Activated CD8-positive, alpha-beta memory T cell treated with anti-CD3 and anti-CD28 coated beads for 4 hours (primary cell): Measurements from ENCODE around the gene EGFL7.
"Not testable (repeated sequence)": the region's sequence is repeated elsewhere in the genome, so short reads cannot be mapped to it uniquely, and the experiment has no call there.

Source experiments
- DNase-seq, 2 donors: peaks; one replicate each; pipeline ENCODE4 v3.0.0-alpha.2; 2020; ENCODE audit warnings: low read depth in 2 of 2

Gene EGFL7

GRCh38 chr9:136697821-136698526, 35.3 kb downstream of the EGFL7 start:
- no peak for DNase-seq

DNA sequence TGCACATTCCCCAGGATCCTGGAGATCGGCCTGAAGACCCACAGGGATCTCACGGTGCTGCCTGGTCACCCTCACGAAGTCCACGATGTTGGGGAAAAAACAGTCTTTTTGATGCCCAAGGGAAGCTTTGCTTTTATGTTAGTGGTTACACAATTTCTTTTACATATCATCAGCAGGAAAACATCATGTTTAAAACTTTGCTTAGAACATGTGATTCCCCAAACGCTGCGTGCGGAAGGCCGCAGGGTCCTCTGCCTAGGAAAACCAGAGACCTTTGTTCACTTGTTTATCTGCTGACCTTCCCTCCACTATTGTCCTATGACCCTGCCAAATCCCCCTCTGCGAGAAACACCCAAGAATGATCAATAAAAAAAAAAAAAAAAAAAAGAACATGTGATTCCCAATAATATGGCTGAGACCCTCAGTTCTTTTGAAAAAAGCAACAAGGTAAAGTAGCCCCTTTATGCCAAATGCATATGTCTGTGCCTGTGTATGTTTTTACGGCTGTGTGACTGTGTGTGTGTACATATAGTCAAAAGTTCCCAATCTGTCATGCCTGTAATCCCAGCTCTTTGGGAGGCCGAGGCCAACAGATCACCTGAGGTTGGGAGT, 36.0 kb downstream of the EGFL7 start:
- DNase-seq: no peak

GRCh38 chr9:136700304-136700703, 37.6 kb downstream of the EGFL7 start:
- no peak for DNase-seq

GRCh38 chr9:136700959-136701667, 38.4 kb downstream of the EGFL7 start:
- DNase-seq: peak in 1 of 2 donors; percentile 31

GRCh38 chr9:136701668-136702053, 38.9 kb downstream of the EGFL7 start:
- DNase-seq: no peak

GRCh38 chr9:136703276-136703860, 40.7 kb downstream of the EGFL7 start:
- DNase-seq: no peak

GRCh38 chr9:136704741-136705140, 42.0 kb downstream of the EGFL7 start:
- not testable (repeated sequence) for DNase-seq

- DNase-seq: no peak
Measured at GRCh38 chr9:136705564-136705963, 42.8 kb downstream of the EGFL7 start.

- no peak for DNase-seq
Measured at GRCh38 chr9:136707011-136707410, 44.3 kb downstream of the EGFL7 start.

- DNase-seq: no peak
Measured at GRCh38 chr9:136707849-136708517, 45.3 kb downstream of the EGFL7 start.

- no peak for DNase-seq
Measured at GRCh38 chr9:136709454-136710109, 46.9 kb downstream of the EGFL7 start.

DNA sequence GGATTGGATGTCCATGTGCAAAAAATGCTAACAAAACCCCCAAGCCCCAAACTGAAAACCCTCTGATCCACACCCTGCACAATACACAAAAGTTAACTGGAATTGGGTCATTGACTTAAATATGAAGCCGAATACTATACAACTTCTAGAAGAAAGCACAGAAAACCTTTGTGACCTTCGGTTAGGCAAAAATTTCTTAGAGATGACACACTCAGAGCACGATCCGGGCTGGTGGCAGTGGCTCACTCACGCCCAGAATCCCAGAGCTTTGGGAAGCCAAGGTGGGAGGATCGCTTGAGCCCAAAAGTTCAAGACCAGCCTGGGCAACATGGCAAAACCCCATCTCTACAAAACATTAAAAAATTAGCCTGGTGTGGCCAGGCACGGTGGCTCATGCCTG, 47.8 kb downstream of the EGFL7 start:
- DNase-seq: no peak

GRCh38 chr9:136711219-136711648, 48.5 kb downstream of the EGFL7 start:
- not testable (repeated sequence) for DNase-seq

DNA sequence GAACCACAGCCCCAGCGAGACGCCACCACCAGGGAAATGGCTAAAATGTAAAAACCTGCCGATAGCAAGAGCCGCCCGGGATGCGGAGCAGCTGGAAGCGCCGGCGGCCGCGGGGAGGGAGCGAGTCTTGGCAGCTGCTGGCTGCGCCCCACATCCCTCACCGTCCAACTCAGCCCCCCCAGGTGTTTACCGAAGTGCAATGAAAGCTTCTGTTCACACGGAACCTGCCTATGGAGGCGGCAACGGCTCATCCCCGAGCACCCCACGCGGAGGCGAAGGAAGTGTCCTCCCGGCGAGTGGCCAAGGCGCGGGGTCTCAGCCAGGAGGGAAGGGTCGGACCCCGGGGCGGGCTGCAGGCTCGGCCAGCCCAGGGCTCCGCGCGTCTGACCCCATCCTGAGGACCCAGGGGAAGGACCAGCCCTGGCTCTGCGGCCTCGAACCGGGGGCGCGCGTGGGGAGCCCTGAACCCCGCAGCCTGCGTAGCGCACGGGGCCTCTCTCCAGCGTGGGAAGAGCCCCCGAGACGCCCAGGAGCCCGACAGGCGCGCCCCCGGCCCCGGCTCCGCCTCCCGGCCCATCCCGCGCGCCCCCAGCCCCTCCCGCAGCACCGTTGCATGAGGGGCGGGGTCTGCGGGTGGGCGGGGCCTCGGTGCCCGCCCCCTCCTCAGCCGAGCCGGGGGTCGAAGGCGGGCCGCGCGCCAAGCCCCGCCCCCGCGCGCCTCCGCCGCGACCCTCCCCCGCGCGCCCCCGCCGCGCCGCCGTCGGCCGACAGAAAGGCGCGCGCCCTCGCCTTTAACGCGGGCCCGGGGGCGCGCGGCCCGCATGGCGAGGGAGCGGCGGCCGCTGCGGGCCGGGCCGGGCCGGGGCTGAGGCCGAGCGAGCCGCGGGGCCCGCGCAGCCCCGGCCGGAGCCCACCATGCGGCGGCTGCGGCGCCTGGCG, 49.3 kb downstream of the EGFL7 start, which contains the start of gene DIPK1B:
DIPK1B (plus strand) TSS at position 822 of the 939 bp plus-strand sequence; CDS start at position 916, 94 bp downstream.
- DNase-seq: no peak

GRCh38 chr9:136712690-136713544, 50.2 kb downstream of the EGFL7 start:
- no peak for DNase-seq

DNA sequence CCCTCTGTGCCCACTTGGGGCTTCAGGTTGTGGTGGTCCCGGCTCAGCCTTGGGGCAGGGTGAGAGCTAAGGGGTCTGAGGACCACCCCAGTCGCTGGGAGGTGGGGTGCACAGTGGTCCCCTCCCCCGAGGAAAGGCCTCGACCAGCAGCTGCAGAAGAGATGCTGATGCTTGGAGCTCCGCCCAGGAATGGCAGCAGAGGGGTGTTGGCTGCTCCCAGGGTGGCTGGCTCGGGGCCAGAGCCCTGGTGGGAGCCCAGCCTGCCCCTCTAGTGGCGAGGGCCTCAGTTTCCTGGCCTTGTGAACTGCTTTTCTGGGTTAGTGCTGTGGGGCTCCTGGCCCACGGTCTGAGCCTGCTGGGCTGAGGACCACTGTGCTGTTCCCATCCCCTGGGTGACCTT, 50.8 kb downstream of the EGFL7 start:
- DNase-seq: no peak

DNA sequence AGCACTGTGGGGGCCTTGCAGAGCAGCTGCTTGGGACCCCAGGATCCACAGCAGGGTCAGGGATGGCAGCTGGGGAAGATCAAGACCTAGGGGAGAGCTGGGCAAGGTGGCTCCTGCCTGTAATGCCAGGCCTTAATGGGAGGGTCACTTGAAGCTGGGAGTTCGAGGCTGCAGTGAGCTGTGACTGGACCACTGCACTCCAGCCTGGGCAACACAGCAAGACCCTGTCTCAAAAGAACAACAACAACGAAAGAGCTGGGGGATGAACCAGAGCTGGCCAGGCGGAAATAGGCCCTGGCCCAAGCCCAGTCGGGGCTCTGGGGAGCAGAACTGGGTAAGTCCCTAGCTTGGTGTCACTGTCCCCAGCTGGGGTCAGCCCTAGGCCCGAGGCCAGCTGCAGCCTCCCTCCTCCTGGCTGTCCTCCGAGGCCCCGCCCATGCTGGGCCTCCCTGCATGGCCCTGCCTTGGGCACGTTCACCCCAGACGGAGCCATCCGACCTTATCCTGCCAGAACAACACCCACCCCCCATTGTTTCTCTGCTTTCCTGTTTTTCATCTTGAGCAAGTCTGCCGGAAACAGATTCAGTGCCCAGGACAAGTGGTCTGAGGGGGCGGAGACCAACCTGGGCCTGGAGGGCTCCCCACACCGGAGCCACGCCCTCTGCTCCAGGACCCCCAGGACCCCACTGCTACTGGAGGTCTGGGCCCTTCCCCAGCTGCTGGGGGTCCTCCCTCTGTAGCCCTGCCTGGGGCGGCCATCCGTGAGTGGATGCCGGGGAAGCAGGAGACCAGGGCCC, 51.6 kb downstream of the EGFL7 start:
- DNase-seq: no peak

- DNase-seq: no peak
Measured at GRCh38 chr9:136714893-136715274, 52.2 kb downstream of the EGFL7 start.
